Measurements from ENCODE around the gene SPTLC3.

SPTLC3 gene

GRCh38 chr20:13034936-13035335 lies 26.2 kb downstream of the SPTLC3 start:
- DNase-seq = no peak

GRCh38 chr20:13035399-13036152 lies 26.8 kb downstream of the SPTLC3 start:
- no peak for DNase-seq

GRCh38 chr20:13037727-13038126 lies 29.0 kb downstream of the SPTLC3 start:
- DNase-seq = no peak

- no peak for DNase-seq
These were observed 33.0 kb downstream of the SPTLC3 start for GRCh38 chr20:13041574-13042457.

GRCh38 chr20:13042458-13042794 lies 33.7 kb downstream of the SPTLC3 start:
- DNase-seq = no peak

GRCh38 chr20:13046409-13046808 lies 37.6 kb downstream of the SPTLC3 start:
- no peak for DNase-seq

GRCh38 chr20:13054011-13054410 lies 45.2 kb downstream of the SPTLC3 start:
- no peak for DNase-seq

GRCh38 chr20:13058666-13059389 lies 50.1 kb downstream of the SPTLC3 start:
- DNase-seq = no peak

GRCh38 chr20:13059398-13060136 lies 50.8 kb downstream of the SPTLC3 start:
- DNase-seq = no peak

- no peak for DNase-seq
These were observed 51.6 kb downstream of the SPTLC3 start for GRCh38 chr20:13060327-13060726.

GRCh38 chr20:13061381-13061780 lies 52.6 kb downstream of the SPTLC3 start:
- no peak for DNase-seq

- DNase-seq = no peak
These were observed 54.0 kb downstream of the SPTLC3 start for GRCh38 chr20:13062789-13063188.

GRCh38 chr20:13068336-13068735 lies 59.6 kb downstream of the SPTLC3 start:
- no peak for DNase-seq

- DNase-seq = no peak
These were observed 73.1 kb downstream of the SPTLC3 start for GRCh38 chr20:13081877-13082276.

- no peak for DNase-seq
These were observed 73.6 kb downstream of the SPTLC3 start for GRCh38 chr20:13082378-13082777.

GRCh38 chr20:13085275-13085674 lies 76.5 kb downstream of the SPTLC3 start:
- no peak for DNase-seq

- no peak for DNase-seq
These were observed 81.2 kb downstream of the SPTLC3 start for GRCh38 chr20:13089950-13090469.

- no peak for DNase-seq
These were observed 83.3 kb downstream of the SPTLC3 start for GRCh38 chr20:13092111-13092510.

- DNase-seq = no peak
These were observed 86.2 kb downstream of the SPTLC3 start for GRCh38 chr20:13094976-13095375.

GRCh38 chr20:13098720-13099355 lies 90.1 kb downstream of the SPTLC3 start:
- DNase-seq = no peak

- DNase-seq = no peak
These were observed 90.9 kb downstream of the SPTLC3 start for GRCh38 chr20:13099676-13100075.

- no peak for DNase-seq
These were observed 92.5 kb downstream of the SPTLC3 start for GRCh38 chr20:13101276-13101675.
